Osteocyte (in vitro differentiated cells): ENCODE results near the gene HNRNPL. TPM values are rescaled to one million over a fixed set of nuclear protein-coding genes. Genes with fewer than 3 reads are reported as not detected.
"Not testable (repeated sequence)": the region's sequence is repeated elsewhere in the genome, so short reads cannot be mapped to it uniquely, and the experiment has no call there.

ENCODE experiments used
- DNase-seq: peaks from one replicate; pipeline ENCODE4 v3.0.0; 2021; ENCODE audit warnings: mixed read lengths; ENCODE audit not compliant: unreplicated experiment; ENCODE audit errors: extremely low spot score
- H3K27ac Mint-ChIP-seq: one replicate; pipeline ENCODE4 v1.8.0; 2021; ENCODE audit warnings: mild to moderate bottlenecking, mixed read lengths; ENCODE audit not compliant: unreplicated experiment
- H3K27me3 Mint-ChIP-seq: one replicate; pipeline ENCODE4 v1.8.0; 2021; ENCODE audit warnings: mixed read lengths; ENCODE audit not compliant: unreplicated experiment
- H3K36me3 Mint-ChIP-seq: one replicate; pipeline ENCODE4 v1.8.0; 2021; ENCODE audit warnings: mixed read lengths; ENCODE audit not compliant: unreplicated experiment
- H3K4me1 Mint-ChIP-seq: one replicate; pipeline ENCODE4 v1.8.0; 2021; ENCODE audit warnings: mixed read lengths; ENCODE audit not compliant: unreplicated experiment
- H3K4me3 Mint-ChIP-seq: one replicate; pipeline ENCODE4 v1.8.0; 2021; ENCODE audit warnings: mild to moderate bottlenecking, moderate library complexity, mixed read lengths; ENCODE audit not compliant: unreplicated experiment
- H3K9me3 Mint-ChIP-seq: one replicate; pipeline ENCODE4 v1.8.0; 2021; ENCODE audit warnings: mixed read lengths; ENCODE audit not compliant: unreplicated experiment
- CTCF ChIP-seq: fragments of 200-600 bp; sonication (generic); IDR thresholded peaks from 2 replicates; pipeline ENCODE4 v1.5.0; 2021; ENCODE audit warnings: antibody characterized with exemption, mild to moderate bottlenecking, moderate library complexity
- total RNA-seq: library from RNA; stranded (reverse); gene quantifications from 2 replicates; pipeline ENCODE4 v1.2.1, GENCODE V29; 2021

HNRNPL gene
- total RNA-seq, 1 donor from 2014 or later = 262 TPM

- Mint-ChIP-seq H3K27ac (no peak overlapping the region), H3K9me3 (no peaks in the 10 kb centered on the region), H3K4me3 (no peak overlapping the region), H3K4me1 (no peaks in the 10 kb centered on the region), H3K36me3 (peaks cover 19% of the 10 kb centered on the region), H3K27me3 (no peaks in the 10 kb centered on the region)
- no peak for TF ChIP-seq CTCF
- no peak for DNase-seq
Observed at GRCh38 chr19:38813323-38813722, 36.5 kb downstream of the HNRNPL start.

GRCh38 chr19:38812841-38813320, 36.9 kb downstream of the HNRNPL start, which contains the start of gene LGALS4:
Gene LGALS4, minus strand, starts transcription at chr19:38812945. Its CDS starts 59 bp downstream, at chr19:38812886.
- no peak within 1 kb of the TSS for H3K27ac Mint-ChIP-seq
- H3K4me3 Mint-ChIP-seq = no peak within 1 kb of the TSS
- DNase-seq = no peak
- no peaks in the 10 kb centered on the region for H3K27me3 Mint-ChIP-seq
- no peak for TF ChIP-seq CTCF
- H3K36me3 Mint-ChIP-seq = peaks cover 19% of the 10 kb centered on the region
- H3K9me3 Mint-ChIP-seq = no peaks in the 10 kb centered on the region
- H3K4me1 Mint-ChIP-seq = no peaks in the 10 kb centered on the region

GRCh38 chr19:38812009-38812840, 37.6 kb downstream of the HNRNPL start:
- no peaks in the 10 kb centered on the region for H3K27me3 Mint-ChIP-seq
- no peak for TF ChIP-seq CTCF
- no peak overlapping the region for H3K27ac Mint-ChIP-seq
- H3K4me1 Mint-ChIP-seq = no peaks in the 10 kb centered on the region
- peaks cover 17% of the 10 kb centered on the region for H3K36me3 Mint-ChIP-seq
- DNase-seq = no peak
- no peak overlapping the region for H3K4me3 Mint-ChIP-seq
- H3K9me3 Mint-ChIP-seq = no peaks in the 10 kb centered on the region

- no peak overlapping the region for H3K4me3 Mint-ChIP-seq
- no peaks in the 10 kb centered on the region for H3K4me1 Mint-ChIP-seq
- DNase-seq = no peak
- no peak for TF ChIP-seq CTCF
- H3K36me3 Mint-ChIP-seq = no peaks in the 10 kb centered on the region
- no peak overlapping the region for H3K27ac Mint-ChIP-seq
- no peaks in the 10 kb centered on the region for H3K27me3 Mint-ChIP-seq
- H3K9me3 Mint-ChIP-seq = no peaks in the 10 kb centered on the region
Observed at GRCh38 chr19:38809592-38810252, 40.1 kb downstream of the HNRNPL start.

- DNase-seq = no peak
- H3K4me3 Mint-ChIP-seq = no peak overlapping the region
- H3K9me3 Mint-ChIP-seq = no peaks in the 10 kb centered on the region
- no peaks in the 10 kb centered on the region for H3K4me1 Mint-ChIP-seq
- H3K27me3 Mint-ChIP-seq = no peaks in the 10 kb centered on the region
- no peak for TF ChIP-seq CTCF
- no peak overlapping the region for H3K27ac Mint-ChIP-seq
- no peaks in the 10 kb centered on the region for H3K36me3 Mint-ChIP-seq
Observed at GRCh38 chr19:38808741-38809140, 41.0 kb downstream of the HNRNPL start.

GRCh38 chr19:38807374-38808098, 42.2 kb downstream of the HNRNPL start:
- not testable (repeated sequence) for H3K4me1 Mint-ChIP-seq

More at GRCh38 chr19:38807374-38808098, 42.2 kb downstream of the HNRNPL start:
- DNase-seq, H3K4me3 Mint-ChIP-seq, H3K27me3 Mint-ChIP-seq, H3K27ac Mint-ChIP-seq, H3K36me3 Mint-ChIP-seq, H3K9me3 Mint-ChIP-seq: not testable (repeated sequence)
